Measurements from ENCODE around the gene FDX1. TPM values are rescaled to one million over a fixed set of nuclear protein-coding genes. Genes with fewer than 3 reads are reported as not detected.
A peak's percentile ranks its signal among the peaks of the same experiment; 100 is the strongest.
"Not testable (repeated sequence)": the region's sequence is repeated elsewhere in the genome, so short reads cannot be mapped to it uniquely, and the experiment has no call there.

FDX1 gene, protein sequence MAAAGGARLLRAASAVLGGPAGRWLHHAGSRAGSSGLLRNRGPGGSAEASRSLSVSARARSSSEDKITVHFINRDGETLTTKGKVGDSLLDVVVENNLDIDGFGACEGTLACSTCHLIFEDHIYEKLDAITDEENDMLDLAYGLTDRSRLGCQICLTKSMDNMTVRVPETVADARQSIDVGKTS
- 9.1 TPM for total RNA-seq

- Histone ChIP-seq H3K4me3 (peak within 1 kb of the TSS; percentile 80 to 89), H3K27ac (peak within 1 kb of the TSS; percentile 81), H3K27me3 (no peaks in the 10 kb centered on the region), H3K36me3 (no peaks in the 10 kb centered on the region), H3K9me3 (no peaks in the 10 kb centered on the region), H3K4me1 (peaks cover 39% of the 10 kb centered on the region)
- intact Hi-C loops (cut with DNase I), result loop anchor here (5.0 kb wide), 1 partner anchor 227 kb away; no protein-coding TSS in a partner anchor
- DNase-seq (ENCODE audit: extremely low spot score in 2 of 2), result no peak
- peak in 1 of 2 donors; percentile 23 for TF ChIP-seq POLR2A (IDR thresholded peaks at IDR 0.05)
- TF ChIP-seq CTCF (IDR thresholded peaks at IDR 0.05), result peak; percentile 11 to 69 (median 39)
- peak in 1 of 2 donors; percentile 67 for TF ChIP-seq POLR2AphosphoS5 (IDR thresholded peaks at IDR 0.05; ENCODE audit: insufficient read depth in 1 of 2, low read depth in 1 of 2)
Observed at GRCh38 chr11:110429731-110430266, at the start of gene FDX1. FDX1 (plus strand) TSS chr11:110429948; CDS start chr11:110430121, 173 bp downstream.

GRCh38 chr11:110380836-110381622 is 48.7 kb upstream of the FDX1 start:
- no peaks in the 10 kb centered on the region for H3K9me3 ChIP-seq
- TF ChIP-seq CTCF (IDR thresholded peaks at IDR 0.05), result no peak
- TF ChIP-seq POLR2AphosphoS5 (IDR thresholded peaks at IDR 0.05; ENCODE audit: insufficient read depth in 1 of 2, low read depth in 1 of 2), result no peak
- TF ChIP-seq POLR2A (IDR thresholded peaks at IDR 0.05), result no peak
- no peak overlapping the region for H3K27ac ChIP-seq
- no peak overlapping the region for H3K4me3 ChIP-seq
- H3K27me3 ChIP-seq, result no peaks in the 10 kb centered on the region
- no peaks in the 10 kb centered on the region for H3K36me3 ChIP-seq
- H3K4me1 ChIP-seq, result peaks cover 6% of the 10 kb centered on the region
- intact Hi-C loops (cut with DNase I), result no loop called here
- no peak for DNase-seq (ENCODE audit: extremely low spot score in 2 of 2)

- H3K36me3 ChIP-seq; intact Hi-C loops (cut with DNase I); H3K4me3 ChIP-seq; H3K9me3 ChIP-seq; H3K4me1 ChIP-seq; H3K27me3 ChIP-seq; DNase-seq (ENCODE audit: extremely low spot score in 2 of 2); H3K27ac ChIP-seq: not testable (repeated sequence)
Observed at GRCh38 chr11:110388231-110388630, 41.5 kb upstream of the FDX1 start.

- DNase-seq (ENCODE audit: extremely low spot score in 2 of 2), result no peak
- no peaks in the 10 kb centered on the region for H3K27me3 ChIP-seq
- H3K36me3 ChIP-seq, result no peaks in the 10 kb centered on the region
- no peak overlapping the region for H3K4me3 ChIP-seq
- H3K9me3 ChIP-seq, result no peaks in the 10 kb centered on the region
- no peaks in the 10 kb centered on the region for H3K4me1 ChIP-seq
- TF ChIP-seq POLR2AphosphoS5 (IDR thresholded peaks at IDR 0.05; ENCODE audit: insufficient read depth in 1 of 2, low read depth in 1 of 2) (no peak), POLR2A (IDR thresholded peaks at IDR 0.05) (no peak), CTCF (IDR thresholded peaks at IDR 0.05) (no peak)
- intact Hi-C loops (cut with DNase I), result no loop called here
- no peak overlapping the region for H3K27ac ChIP-seq
Observed at GRCh38 chr11:110389965-110390364, 39.8 kb upstream of the FDX1 start.

DNA sequence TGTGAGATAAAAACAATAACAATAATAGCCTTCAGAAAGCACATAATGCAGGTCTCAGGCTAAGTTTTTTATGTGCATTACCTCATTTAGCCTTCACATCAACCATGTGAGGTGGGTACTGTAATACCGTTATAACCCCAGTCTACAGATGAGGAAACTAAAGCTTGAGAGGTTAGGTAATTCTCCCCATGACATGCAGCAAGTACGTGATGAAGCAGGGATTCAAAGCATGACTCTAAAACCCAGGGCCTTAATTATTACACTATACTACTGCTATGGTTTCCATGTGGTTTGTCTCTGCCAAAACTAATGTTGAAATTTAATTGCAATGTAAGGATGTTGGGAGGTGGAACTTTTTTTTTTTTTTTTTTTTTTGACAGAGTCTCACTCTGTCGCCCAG is 37.7 kb upstream of the FDX1 start:
- Histone ChIP-seq H3K9me3 (no peaks in the 10 kb centered on the region), H3K27ac (no peak overlapping the region), H3K4me1 (no peaks in the 10 kb centered on the region), H3K4me3 (no peak overlapping the region), H3K36me3 (no peaks in the 10 kb centered on the region), H3K27me3 (no peaks in the 10 kb centered on the region)
- intact Hi-C loops (cut with DNase I), result no loop called here
- no peak for DNase-seq (ENCODE audit: extremely low spot score in 2 of 2)
- no peak for TF ChIP-seq POLR2AphosphoS5 (IDR thresholded peaks at IDR 0.05; ENCODE audit: insufficient read depth in 1 of 2, low read depth in 1 of 2)
- TF ChIP-seq POLR2A (IDR thresholded peaks at IDR 0.05), result no peak
- no peak for TF ChIP-seq CTCF (IDR thresholded peaks at IDR 0.05)

DNA sequence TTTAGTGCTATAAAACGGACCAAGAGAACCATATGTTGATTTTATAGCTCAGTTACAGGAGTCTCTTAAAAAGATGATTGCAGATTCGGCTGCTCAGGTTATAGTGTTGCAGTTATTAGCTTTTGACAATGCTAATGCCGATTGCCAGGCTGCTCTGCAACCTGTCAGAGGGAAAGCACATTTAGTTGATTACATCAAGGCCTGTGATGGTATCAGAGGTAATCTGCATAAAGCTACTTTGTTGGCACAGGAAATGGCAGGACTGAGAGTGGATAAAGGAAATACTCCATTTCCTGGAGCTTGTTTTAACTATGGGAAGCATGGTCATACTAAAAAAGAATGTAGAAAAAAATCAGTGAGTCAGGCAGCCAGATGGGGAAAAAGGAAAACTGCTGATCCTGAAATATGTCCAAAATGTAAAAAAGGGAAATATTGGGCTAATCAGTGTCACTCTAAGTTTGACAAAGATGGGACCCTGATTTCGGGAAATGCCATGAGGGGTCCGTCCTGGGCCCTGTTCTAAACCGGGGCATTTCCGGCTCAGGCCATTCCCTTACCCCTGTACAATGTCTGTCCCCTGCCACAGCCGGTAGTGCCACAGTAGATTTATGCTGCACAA is 32.0 kb upstream of the FDX1 start:
- DNase-seq (ENCODE audit: extremely low spot score in 2 of 2); H3K27me3 ChIP-seq; H3K36me3 ChIP-seq; H3K9me3 ChIP-seq; H3K4me1 ChIP-seq; H3K4me3 ChIP-seq; intact Hi-C loops (cut with DNase I); H3K27ac ChIP-seq: not testable (repeated sequence)

- H3K27ac ChIP-seq; H3K4me3 ChIP-seq; H3K4me1 ChIP-seq; H3K9me3 ChIP-seq; H3K27me3 ChIP-seq; DNase-seq (ENCODE audit: extremely low spot score in 2 of 2); intact Hi-C loops (cut with DNase I); H3K36me3 ChIP-seq: not testable (repeated sequence)
Observed at GRCh38 chr11:110403585-110403984, 26.2 kb upstream of the FDX1 start.

GRCh38 chr11:110405636-110406035 is 24.1 kb upstream of the FDX1 start:
- H3K4me1 ChIP-seq; DNase-seq (ENCODE audit: extremely low spot score in 2 of 2); H3K36me3 ChIP-seq; H3K4me3 ChIP-seq; intact Hi-C loops (cut with DNase I); H3K27ac ChIP-seq; H3K27me3 ChIP-seq; H3K9me3 ChIP-seq: not testable (repeated sequence)
